EL (cell line): ENCODE measurements around the gene SCG3.
"Not testable (repeated sequence)": the region's sequence is repeated elsewhere in the genome, so short reads cannot be mapped to it uniquely, and the experiment has no call there.

Source experiments
- DNase-seq: peaks from one replicate; pipeline ENCODE4 v3.0.0-alpha.2; 2016

SCG3 gene

DNA sequence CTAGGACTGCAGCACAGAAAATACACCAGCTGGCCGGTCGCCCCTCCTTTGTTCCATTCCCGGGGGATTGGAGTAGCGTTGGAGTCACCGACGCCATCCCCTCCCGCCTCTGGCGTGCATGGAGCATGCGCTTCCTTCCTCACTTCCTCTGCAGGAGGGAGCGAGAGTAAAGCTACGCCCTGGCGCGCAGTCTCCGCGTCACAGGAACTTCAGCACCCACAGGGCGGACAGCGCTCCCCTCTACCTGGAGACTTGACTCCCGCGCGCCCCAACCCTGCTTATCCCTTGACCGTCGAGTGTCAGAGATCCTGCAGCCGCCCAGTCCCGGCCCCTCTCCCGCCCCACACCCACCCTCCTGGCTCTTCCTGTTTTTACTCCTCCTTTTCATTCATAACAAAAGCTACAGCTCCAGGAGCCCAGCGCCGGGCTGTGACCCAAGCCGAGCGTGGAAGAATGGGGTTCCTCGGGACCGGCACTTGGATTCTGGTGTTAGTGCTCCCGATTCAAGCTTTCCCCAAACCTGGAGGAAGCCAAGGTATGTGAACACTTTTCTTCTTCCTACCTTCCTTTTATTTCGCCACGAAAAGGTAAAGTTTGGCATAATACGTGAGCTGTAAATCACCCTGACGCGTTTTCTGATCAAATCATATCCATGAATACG, at the start of gene SCG3:
TSS of gene SCG3 (plus strand) at position 201 of the 661 bp plus-strand sequence. CDS start at position 454, 253 bp downstream.
- DNase-seq: peak; percentile 32

DNA sequence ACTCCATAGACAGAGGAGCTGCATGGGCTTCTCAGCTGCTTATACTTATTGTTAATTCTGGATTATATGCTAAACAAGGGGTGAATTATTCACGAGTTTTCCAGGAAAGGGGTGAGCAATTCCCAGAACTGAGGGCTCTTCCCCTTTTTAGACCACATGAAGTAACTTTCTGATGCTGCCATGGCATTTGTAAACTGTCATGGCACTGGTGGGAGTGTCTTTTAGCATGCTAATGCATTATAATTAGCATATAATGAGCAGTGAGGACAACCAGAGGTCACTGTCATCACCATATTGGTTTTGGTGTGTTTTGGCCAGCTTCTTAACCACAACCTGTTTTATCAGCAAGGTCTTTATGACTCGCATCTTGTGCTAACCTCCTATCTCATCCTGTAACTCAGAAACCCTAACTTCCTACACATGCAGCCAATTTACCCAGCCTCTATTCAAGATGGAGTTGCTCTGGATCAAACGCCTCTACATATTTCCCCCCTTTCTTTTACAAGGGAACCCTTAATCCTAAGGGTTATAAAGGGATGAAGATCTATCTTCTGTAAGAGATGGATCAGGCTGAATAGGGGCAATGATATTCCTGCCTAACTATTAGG, 46.6 kb upstream of the SCG3 start:
- DNase-seq: no peak

DNA sequence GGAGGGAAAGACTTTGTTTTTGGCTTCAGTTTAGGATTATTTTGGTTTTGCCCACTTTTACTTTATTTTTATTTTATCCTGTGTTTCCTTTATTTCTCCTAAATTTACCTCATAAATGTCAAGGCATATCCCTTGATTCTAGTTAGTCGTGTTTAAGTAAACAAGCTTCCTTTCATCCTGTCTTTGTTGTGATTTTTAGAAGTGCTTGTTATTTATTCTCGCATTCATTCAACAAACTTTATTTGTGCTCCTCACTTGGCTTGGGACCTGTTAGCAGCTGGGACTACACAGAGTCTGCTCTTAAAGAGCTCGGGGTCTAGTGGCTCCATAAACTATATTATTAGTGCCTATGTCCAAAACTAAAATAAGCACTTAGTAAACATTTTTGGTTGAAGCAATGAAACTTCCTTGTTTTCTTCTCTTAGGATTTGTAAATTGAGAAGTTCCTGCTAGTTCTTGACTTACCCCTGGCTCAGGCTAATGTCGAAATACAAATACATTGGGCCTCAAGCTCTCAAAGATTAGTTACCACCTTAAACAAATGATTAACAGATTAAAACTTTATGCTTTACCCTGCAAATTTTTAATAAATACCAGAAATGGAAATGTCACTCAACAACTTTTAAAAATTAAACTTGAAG, 39.7 kb upstream of the SCG3 start:
- DNase-seq: no peak

DNA sequence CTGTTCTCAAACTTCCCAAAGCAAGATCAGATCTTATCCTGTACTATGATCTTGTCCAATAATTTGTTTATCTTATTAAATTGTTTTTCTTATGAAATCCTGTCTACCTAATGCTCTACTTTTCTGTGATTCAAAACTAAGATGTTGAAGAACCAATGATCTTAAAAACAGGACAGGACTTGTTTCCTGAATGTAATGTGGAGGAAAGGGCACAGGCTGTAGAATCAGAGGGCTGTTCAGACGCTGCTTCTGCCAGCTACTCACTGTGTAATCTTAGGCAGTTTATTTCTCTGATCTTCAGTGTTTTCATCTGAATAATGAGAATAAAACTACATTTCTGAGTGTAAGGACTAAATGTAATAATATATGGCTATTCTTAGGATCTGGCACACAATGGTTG, 38.6 kb upstream of the SCG3 start:
- no peak for DNase-seq

DNA sequence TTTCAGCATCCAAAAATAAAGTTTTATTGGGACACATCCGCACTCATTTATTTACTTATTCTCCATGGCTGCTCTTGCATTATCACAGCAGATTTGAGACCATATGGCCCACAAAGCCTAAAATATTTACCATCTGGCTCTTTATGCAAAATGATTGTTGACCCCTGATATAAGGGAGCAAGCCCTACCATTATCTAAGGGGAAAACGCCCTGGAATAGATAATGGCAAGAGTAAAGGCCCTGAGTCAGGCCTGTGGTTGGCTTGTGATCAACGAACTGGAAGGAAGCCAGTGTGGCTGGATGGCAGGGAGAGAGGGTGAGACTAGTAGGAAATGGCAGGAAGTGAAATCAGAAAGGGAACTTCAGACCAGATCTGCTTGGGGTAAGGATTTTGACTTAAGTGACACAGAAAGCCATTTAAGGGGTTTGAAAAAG, 34.2 kb upstream of the SCG3 start:
- peak; percentile 79 for DNase-seq

DNA sequence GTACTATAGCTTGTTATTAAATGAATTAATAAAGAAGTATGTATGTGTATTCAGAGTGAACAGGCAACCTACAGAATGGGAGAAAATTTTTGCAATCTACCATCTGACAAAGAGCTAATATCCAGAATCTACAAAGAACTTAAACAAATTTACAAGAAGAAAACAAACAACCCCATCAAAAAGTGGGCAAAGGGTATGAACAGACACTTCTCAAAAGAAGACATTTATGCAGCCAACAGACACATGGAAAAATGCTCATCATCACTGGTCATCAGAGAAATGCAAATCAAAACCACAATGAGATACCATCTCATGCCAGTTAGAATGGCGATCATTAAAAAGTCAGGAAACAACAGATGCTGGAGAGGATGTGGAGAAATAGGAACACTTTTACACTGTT, 33.2 kb upstream of the SCG3 start:
- DNase-seq: not testable (repeated sequence)

DNA sequence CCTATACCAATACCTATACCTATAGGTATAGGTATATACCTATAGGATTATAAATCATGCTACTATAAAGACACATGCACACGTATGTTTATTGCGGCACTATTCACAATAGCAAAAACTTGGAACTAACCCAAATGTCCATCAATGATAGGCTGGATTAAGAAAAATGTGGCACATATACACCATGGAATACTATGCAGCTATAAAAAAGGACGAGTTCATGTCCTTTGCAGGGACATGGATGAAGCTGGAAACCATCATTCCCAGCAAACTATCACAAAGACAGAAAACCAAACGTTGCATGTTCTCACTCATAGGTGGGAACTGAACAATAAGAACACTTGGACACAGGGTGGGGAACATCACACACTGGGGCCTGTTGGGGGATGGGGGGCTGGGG, 32.7 kb upstream of the SCG3 start:
- DNase-seq: not testable (repeated sequence)

DNA sequence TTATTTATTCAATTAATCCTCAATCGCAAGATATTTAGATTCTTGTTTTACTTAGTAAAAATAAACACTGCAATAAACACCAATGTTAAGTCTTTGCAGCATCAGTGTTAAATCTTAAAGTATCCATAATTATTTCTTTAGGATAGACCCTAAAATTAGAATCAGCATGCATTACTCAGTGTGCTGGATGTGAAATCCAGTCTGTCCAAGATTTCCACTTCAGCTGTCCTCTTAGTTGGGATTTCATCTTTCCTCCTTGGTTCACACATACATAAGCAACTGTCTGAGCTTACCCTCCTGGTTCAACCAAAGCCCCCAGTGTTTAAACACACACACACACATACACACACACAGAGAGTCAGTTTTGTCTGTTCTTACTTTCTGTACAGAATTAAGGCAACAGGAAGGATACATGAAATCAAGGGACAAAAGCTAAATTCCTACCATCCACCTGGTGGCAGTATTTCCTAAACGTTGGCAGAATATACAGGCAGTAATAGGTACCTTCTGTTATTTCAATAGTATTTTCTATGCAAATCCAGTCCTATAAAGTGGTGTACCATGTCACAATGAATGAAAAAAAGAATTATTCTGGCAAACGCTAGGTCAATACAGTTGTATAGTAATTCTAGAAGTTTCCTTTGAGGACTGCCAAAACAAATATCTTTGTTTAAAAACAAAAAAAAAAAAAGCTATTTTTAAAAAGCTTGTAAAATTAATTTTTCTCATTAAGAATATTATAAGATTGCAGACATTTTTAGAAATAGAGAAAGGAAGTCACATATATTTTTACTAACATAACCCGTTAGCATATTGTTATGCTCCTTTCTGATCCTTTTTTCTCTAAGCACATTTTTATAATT, 31.4 kb upstream of the SCG3 start:
- peak; percentile 65 for DNase-seq

DNA sequence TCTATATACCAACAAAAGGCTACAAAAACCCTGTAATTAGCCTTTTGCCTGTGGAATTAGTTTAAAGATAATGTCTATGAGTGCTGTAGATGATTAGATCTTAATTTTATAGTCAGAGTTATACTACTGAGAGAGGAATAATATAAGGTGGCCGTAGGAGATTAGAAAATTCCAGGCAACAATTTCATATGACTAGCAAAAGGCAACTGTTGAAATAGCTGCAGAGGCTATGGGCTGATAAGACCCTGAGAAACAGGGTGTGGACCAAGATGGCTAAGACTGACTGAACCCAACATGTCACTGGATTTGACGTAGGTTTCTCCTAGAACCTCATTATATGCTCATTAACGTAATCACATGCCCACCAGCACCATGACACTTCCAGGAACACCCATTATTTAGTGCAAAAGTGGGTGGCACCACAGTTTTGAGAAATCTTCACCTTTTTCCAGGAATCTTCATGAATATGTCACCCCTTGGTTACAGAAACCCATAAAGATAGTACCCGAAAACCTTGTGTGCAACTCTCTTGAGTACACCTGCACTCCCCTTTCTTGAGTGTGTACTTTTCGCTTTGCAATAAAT, 29.1 kb upstream of the SCG3 start:
- no peak for DNase-seq

DNA sequence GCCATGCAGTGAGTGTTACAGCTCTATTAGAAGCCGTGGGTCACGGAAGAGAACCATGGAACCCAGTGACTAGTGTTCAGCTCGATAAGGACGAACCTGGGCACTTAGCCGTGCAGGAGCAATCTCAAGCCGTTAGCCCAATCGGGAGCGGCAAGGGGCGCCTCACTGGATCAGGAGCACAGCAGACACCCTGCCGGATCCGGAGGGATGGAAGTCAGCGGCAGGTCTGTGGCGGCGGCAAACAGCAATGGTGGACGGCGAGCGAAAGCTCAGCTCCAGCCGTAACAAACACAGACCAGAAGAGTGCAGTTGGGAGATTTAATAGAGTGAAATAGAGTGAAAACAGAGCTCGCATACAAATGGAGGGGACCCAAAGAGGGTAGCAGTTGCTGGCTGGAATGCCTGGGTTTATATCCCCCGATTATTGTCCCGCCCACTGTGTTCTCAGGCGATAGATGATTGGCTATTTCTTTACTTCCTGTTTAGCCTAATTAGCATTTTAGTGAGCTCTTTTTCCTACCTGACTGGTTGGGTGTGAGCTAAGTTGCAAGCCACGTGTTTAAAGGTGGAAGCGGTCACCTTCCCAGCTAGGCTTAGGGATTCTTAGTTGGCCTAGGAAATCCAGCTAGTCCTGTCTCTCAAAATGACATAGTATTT, 25.8 kb upstream of the SCG3 start:
- DNase-seq: not testable (repeated sequence)

DNA sequence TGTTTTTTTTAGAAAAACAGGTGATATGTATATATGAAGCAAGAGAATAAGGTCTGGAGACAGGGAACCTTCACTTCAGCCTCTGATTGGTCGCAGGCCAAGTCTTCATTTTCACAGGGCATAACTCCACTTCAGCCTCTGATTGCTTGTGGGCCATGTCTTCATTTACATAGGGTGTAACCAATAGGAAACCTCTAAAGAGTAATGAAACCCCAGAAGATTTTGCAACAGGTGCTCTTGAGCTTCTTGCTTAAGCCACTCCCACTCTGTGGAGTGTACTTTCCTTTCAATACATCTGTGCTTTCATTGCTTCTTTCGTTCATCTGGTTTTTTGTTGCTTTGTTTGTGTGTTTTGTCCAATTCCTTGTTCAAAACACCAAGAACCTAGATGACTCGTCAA, 22.6 kb upstream of the SCG3 start:
- no peak for DNase-seq

DNA sequence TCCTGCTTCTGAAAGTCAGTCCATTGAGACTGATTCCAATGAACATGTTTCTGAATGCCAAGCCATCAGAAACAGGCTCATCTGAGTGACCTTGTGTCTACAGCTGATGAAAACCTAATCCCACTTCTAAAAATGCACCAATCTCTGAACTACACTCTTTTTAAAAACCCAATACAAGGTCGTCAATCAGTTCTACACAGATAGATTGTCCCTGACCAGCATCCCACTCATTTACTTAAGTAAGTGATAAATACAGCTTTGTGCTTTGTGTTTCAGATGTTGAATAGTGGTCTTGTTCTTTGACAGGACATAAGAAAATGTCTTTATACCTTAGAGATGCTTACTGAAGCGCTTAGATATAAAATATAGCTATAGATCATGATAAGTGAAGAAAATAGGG, 20.2 kb upstream of the SCG3 start:
- no peak for DNase-seq

DNA sequence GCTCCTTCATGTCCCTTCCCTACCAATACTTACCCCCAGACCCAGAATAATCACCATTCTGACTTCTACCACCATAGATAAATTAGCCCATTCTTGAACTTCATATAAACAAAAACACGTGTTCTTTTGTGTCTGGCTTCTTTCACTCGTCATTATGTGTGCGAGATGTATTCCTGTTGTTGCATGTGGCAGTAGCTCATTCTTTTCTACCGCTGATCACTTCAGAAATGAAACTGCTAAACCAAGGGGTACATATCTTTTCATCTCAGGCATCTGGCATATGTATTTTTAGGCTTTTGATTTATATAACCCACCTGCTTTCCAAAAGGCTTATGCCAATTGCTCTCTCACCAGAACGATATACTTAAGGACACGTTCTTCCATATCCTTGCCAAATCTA, 13.8 kb upstream of the SCG3 start:
- DNase-seq: no peak

DNA sequence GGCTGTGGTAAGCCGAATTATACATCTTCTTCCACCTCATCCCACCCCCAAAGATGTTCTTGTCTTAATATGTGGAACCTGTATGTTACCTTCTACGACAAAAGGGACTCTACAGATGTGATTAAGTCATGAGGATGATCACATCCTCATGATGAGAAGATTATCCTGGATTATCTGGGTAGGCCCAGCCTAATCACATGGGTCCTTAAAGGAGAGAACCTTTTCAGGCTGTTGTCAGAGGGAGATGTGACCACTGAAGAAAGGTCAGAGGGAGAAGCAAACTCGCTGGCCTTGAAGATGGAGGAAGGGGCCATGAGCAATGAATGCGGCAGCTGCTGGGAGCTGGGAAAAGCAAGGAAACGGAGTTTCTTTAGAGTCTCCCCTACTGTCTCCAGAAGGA, 12.9 kb upstream of the SCG3 start:
- no peak for DNase-seq

DNA sequence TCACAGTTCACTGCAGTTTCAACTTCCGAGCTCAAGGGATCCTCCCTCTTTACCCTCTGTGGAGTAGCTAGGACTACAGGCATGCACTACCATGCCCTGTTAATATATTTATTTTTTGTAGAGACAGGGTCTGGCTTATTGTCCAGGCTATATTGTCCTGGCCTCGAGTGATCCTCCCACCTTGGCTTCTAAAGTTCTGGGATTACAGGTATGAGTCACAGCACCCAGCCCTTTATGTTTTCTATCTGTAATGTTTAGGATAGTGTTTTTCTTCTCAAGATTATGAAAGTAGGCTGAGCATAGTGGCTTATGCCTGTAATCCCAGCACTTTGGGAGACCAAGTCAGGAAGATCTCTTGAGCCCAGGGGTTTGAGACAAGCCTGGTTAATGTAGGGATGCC, 11.9 kb upstream of the SCG3 start:
- DNase-seq: no peak

DNA sequence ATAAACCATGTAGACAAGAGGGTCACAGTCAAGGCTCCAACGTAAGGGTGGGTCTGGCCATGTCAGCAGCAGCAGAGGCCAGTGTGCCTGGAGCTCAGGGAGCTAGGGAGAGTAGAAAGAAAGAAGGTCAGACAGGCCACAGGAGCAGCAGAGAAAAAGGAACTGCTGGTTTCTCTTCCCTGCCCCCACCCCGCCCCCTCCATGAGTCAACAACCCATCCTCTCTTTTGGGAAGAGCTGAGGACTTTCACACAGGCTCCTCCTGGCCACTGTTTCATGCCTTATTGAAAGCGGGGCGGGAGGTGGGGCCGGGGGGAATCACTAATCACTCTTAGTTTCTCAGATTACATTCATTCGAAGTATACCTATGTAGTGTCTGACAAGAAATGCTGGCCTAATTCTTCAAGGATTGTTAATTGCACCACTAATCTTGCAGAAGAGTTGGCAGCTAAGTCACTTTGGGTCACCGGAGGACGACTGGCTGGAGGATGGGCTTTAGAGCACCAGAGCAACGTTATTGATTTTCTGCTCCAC, 9.1 kb upstream of the SCG3 start:
- DNase-seq: no peak

DNA sequence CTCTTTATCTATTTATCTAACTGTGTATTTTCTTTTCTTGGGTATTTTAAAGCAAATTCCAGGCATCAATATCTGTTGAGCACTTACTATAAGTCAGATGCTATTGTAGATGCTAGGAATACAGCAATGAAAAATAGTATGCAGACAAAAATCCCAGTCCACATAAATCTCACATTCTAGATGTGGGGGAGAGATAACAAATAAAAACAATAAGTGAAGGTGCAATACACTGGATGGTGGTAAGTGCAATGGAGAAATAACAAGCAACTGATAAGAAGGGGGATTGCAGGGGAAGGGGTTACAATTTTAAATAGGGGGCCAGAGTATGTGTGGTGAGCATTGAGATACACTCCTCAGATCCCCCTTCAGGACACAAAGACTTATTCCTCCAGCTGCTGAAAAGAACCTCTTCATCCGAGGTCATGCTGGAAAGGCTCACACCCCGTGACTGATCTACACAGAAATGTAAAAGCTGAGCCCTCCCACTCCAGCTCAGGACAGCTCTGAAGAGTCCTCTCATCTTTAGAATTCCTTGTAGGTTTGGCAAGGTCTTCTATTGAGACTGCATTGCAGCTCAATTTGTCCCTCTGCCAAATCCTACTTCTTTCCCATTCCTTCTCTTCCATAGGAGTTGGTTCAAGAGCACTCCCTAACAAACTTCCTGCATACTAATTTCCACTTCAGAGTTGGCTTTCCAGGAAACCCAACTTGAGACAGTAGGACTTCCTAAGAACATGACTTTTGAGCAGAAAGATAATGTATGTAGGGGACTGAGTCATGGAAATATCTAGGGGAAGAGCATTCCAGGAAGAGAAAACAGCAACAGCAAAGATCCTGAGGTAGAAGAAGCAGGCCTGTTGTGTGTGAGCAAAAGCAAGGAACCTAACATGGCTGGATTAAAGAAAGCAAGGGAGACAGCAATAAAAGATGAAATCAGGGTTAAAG, 8.1 kb upstream of the SCG3 start:
- no peak for DNase-seq

DNA sequence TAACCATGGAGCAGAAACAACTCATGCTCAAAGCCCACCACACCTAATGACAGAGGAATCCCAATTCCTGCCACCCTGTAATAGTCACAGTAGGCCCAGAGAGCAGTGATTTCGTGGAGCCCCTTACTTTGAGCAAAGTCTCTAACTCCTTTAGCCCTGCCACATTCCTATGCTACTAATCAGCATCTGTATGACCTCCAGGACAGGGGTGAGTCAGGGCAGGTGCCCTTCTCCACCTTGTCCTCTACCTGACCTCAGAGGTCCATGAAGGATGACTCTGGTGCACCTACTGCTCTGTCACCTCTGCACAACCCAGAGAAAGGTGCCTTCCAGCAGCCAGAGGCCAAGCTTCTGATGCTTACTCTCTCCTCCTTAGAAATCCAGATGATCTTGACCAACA, 6.1 kb upstream of the SCG3 start:
- DNase-seq: no peak

DNA sequence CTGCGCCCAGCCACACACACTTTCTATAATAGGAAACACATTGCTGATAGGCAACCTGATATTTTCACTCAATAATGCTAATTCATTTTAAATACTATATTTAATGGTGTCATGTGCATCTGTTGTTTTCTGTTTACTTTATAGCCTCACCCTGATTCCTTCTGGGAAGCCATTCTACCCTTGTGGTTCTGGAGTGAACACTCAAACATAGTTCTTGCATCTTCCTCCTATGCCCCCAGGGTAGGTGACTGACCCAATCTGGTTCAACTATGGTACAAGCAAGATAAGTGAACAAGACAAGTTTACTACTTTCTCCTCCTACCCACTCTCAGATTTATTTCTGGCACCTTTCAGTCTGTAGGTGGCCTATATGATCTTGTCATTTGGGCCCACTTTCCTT, 4.3 kb upstream of the SCG3 start:
- no peak for DNase-seq

DNA sequence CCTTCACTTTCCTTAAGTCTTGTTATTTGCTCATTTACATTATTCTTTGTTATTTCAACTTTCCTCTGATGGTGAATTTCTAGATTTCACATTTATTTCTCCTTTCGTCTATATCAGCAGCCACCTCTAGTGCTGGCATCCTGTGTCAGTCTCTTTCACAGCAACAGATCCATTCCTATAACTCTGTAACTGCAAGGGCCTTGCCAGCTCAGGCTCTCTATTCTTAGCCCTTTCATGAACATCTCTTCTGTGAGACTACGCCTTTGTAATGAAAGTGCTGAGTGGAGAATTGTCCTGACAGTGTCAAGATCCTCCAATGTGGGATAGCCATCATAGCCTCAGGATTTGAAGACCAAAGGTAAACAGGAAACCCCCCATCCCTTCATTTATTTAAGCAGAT, 3.9 kb upstream of the SCG3 start:
- no peak for DNase-seq

DNA sequence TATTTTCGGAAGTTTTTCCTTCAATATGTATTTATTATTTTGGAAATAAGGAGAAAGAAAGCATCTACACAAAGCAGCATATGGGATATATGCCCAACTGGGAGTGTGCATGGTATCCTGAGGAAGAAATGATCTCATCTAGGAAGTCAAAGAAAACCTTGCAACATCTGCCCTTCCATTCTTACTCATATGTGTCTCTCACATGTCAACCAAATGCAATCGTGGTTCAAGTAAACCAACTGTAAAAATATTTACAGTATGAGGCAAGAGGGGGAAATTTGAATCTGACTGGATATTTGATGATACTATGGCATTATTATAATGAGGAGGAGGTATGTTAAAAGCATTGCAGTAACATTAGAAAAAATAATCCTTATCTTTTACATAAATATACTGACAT, 3.2 kb upstream of the SCG3 start:
- DNase-seq: no peak
